KBM-7 (cell line): ENCODE data around the gene ALB.

Experiments used
- DNase-seq: peaks from one replicate; pipeline ENCODE4 v3.0.0-alpha.2; 2015
- in situ Hi-C: fragments of 300-500 bp; cut with MboI; formaldehyde crosslinking; loops from 2 replicates; pipeline ENCODE4 v1.14.3; 2020; ENCODE audit warnings: low sequenced_read_pairs, low pct_unique_long_range_greater_than_20kb, mixed read lengths

Gene ALB

GRCh38 chr4:73445383-73446335, 41.6 kb downstream of the ALB start:
- DNase-seq, result no peak
- in situ Hi-C loops, result no loop called here

DNA sequence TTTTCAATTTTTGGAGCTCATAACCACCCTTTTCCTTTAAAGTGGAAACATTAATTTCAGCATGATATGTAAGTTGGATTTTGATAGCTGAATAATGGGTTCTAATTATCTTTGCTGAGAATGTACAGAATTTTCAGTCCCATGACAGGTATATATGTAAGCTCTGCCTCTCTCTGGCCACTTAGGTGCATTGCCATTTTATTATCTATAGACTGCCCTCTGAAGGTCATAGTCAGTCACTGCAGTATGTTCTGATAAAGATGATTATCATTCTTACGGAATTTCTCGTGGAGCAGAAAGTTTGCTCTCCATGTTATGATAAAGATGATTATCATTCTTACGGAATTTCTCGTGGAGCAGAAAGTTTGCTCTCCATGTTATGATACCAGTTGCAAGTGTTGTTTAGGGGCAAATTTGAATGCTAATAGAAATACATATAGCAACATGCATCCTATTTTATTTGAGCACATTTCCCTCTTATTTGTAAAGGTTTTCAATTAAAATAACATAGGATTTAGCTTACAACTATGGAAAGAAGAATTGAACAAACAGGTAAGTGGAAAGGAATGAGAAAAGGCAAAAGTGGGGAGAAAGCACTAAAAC, 42.4 kb downstream of the ALB start:
- in situ Hi-C loops, result no loop called here
- peak; percentile 42 for DNase-seq

DNA sequence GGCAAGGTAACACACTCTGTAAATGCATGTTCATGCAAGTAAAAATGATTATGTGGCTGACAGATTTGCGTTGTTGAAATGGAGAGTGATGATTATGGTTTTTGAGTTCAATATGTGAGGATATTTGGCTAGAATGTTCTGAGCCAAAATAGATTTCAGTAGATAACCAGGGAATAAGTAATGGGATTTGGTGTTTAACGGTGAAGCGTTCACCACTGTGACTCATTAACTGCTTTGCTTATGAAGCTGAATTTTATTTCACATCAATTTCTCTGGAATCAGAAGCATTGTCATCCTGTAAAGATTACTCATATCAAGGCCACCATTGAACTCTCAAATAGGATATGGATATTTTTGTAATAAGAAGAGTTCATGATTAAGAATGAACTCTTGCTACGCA, 43.6 kb downstream of the ALB start:
- no peak for DNase-seq
- in situ Hi-C loops, result no loop called here

- DNase-seq, result no peak
- in situ Hi-C loops, result no loop called here
Measured at GRCh38 chr4:73448448-73449203, 44.5 kb downstream of the ALB start.

GRCh38 chr4:73450398-73451004, 46.4 kb downstream of the ALB start:
- in situ Hi-C loops, result no loop called here
- no peak for DNase-seq

GRCh38 chr4:73451404-73451803, 47.3 kb downstream of the ALB start:
- no peak for DNase-seq
- in situ Hi-C loops, result no loop called here

- DNase-seq, result no peak
- in situ Hi-C loops, result no loop called here
Measured at GRCh38 chr4:73451981-73452747, 48.1 kb downstream of the ALB start.

DNA sequence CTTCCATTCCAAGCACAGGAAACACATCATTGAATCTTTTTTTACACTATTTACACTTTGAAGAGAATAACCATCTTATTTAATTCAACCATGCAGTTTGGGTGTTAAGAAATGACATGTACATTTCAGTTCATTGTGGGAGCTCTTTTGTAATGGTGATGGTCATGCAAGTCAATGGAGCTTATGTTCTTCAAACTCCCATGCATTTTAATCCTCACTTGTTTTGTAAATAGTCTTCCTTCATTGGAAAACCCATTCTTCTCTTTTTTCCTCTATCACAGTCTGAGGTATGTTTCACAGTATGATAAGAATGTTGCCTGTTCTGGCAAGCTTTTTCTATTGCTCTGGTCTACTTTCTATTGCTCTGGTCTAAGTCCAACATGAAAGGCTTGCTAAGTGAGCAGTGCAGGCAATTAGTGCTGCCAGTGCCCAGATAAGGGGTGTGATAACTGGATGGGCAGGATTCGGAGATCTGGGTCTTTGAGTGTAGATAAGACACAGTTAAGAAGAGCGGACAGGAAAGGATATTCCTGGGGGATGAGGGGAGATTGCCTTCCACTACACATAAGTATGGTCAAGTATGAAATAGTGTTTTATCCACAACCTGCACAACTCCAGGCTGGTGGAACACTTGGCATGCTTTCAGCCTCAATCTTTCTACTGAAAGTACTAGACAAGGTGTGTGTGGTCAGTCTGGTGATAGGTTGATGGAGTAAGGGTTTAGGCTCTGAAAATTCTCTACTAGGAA, 49.0 kb downstream of the ALB start:
- in situ Hi-C loops, result no loop called here
- DNase-seq, result no peak

DNA sequence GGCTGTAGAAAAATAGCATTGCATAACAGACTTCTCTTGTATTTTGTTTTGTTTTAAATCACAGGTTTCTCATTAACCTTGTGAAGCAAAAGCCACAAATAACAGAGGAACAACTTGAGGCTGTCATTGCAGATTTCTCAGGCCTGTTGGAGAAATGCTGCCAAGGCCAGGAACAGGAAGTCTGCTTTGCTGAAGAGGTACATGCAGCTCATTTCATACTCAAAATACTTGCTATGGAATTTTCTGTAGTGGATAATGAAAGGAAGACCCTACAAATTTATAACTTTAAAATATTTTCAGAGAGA, 49.6 kb downstream of the ALB start:
- DNase-seq, result no peak
- in situ Hi-C loops, result no loop called here

GRCh38 chr4:73454920-73455319, 50.8 kb downstream of the ALB start:
- in situ Hi-C loops, result no loop called here
- no peak for DNase-seq

DNA sequence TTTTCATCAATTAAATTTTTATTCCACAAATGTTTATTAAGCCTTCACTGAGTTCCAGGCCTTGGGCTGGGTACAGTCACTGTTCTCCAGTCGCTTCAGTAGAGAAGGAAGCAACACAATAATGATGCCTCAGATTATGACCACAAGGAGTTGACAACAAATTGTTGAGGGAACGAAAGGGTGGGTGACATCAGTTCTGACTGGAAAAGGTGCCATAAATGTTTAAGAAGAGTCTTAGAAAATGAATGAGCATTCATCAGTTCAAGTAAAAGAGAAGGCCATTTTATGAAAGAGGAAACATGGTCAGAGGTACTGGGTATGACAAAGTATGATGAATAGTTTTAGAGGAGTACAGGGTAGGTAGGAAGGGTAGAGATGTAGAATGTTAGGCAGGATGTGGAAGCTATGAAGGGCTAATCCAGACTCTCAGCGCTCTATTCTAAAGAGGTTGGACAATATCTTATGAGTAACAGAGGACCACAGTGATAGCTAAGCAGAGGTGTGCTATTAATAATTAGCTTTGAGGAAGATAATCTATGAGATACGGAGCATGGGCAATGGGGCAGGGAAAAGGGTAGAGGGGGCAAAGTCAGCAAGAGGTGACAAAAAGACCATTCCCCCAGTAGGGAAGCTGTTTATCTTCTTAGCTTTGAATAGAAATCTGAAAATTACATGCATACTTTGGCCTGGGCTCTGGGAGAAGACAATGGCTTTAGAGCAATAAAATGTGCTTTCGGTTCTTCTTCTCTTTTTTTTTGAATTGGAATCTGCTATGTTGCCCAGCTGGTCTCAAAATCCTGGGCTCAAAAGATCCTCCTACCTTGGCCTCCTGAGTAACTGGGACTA, 52.3 kb downstream of the ALB start:
- in situ Hi-C loops, result no loop called here
- DNase-seq, result no peak

DNA sequence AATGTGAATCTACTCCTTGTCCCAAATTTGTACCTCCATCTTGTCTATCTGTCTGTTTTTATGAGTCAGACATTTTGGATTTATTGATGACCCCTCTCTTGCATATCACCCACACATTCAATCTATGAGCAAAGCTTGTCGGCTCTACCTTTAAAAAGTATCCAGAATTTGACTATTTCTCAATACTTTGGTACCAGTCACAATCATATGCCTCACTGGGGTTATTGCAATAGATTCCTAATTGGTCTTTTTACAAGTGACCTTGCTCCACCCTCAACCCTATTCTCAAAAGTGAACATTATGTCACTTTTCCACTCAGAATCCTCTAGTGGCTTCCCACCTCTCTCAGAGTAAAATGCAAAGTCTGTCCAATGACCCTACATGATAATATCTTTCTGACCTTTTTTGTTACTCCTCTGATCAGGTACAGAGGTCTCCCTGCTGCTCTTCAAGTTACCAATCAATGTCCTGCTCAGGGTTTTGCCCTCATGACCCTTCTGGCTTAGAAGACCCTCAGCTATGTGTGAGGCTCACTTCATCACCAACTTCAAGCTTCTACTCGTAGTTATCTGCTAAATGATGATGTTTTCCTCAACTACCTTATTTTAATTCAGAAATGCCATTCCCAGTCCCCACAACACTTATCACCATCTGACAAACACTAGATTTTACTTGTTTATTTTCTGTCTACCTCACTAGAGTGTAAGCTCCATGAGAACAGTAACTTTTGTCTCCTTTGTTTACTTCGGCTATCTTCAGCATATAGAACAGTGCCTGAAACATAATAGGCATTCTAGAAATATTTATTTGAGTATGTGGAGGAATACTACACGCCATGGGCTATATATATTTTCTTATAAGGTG, 54.3 kb downstream of the ALB start:
- DNase-seq, result no peak
- in situ Hi-C loops, result no loop called here

- DNase-seq, result no peak
- in situ Hi-C loops, result no loop called here
Measured at GRCh38 chr4:73459048-73459421, 54.9 kb downstream of the ALB start.

DNA sequence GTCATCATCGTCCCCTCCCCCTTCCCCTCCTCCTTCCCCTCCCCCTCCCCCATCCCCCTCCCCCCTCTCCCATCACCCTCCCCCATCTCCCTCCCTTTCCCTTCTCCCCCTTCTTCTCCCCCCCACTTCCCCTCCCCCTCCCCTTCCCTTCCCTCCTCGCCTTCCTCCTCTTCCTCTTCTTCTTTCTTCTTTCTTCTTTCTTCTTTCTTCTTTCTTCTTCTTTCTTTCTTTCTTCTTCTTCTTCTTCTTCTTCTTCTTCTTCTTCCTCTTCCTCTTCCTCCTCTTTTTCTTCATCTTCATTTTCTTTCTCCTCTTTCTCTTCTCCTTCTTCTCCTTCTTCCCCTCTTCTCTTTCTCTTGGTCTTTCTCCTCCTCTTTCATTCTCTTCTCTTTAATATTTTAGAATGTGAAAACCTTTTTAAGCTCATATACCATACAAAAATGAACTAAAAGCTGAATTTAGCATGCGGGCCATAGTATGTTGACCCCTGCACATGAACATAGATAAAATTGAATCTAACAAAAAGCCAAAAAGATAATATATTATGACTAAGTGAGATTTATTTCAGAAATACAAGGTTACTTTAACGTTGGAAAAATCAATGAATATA, 56.9 kb downstream of the ALB start:
- in situ Hi-C loops, result no loop called here
- DNase-seq, result no peak

DNA sequence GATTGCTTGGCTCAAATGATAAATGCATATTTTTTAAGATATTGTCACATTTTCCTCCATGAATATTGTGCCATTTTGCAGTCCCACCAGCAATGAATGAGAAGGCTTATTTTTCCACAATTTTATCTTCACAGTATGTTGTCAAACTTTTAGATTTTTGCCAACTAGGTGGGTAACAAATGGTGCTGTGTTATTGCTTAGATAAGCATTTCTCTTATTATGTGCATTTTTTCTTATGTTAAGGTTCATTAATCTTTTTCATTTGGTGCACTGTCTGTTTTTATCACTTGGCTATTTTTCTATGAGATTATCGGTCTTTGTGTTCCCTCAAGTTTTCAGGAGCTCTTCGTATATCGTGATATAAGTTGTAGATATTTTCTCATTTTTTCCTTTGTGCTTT, 64.1 kb downstream of the ALB start:
- no peak for DNase-seq
- in situ Hi-C loops, result no loop called here

DNA sequence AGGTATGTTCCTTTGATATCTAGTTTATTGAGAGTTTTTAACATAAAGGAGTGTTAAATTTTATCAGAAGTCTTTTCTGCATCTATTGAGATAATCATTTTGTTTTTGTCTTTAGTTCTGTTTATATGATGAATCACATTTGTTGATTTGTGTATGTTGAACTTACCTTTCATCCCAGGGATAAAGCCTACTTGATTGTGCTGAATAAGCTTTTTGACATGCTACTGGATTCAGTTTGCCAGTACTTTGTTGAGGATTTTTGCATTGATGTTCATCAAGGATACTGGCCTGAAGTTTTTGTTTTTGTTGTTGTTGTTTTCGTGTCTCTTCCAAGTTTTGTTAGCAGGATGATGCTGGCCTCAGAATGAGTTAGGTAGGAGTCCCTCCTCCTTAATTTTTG, 66.6 kb downstream of the ALB start:
- in situ Hi-C loops, result no loop called here
- no peak for DNase-seq
